Posterior cingulate gyrus (tissue), 11 donors: Measurements from ENCODE around the gene NFASC.

Source experiments
- DNase-seq, 10 donors: peaks; one replicate each; pipeline versions ENCODE4 v3.0.0 to v3.0.0-alpha.2; 2020 to 2021; ENCODE audit warnings: mixed read lengths in 3 of 10
- intact Hi-C: fragments of 100-400 bp; cut with DNase I; formaldehyde crosslinking; loops from one replicate; pipeline ENCODE4 v1.15.1; 2023

Gene NFASC

DNA sequence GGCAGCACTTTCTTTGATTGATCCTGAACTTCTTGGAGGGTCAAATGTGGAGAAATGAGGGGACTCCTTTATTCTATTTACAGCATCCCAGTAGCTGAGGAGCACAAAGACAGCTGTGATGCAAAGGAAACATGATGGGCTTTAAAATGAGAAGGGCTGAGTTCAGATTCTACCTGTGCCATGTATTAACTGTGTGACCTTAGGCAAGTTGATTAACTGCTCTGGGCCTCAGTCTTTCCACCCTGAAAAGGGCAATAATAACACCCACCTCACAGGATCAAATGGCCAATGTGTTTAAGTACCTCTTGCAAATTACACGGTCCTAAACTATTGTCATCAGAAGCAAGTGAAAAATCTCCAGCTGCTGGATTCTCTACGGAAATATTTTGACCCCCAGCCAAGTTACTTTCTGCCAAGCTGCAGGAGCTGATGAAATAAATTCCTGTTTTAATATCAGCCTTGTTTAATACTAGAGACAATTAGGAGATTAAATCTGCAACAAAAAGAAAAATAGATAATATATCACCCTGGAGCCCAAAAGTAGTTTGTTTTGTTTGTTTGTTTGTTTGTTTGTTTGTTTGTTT is 197.9 kb downstream of the NFASC start:
- intact Hi-C loops: no loop called here
- DNase-seq: no peak

GRCh38 chr1:205069371-205070125 is 198.9 kb downstream of the NFASC start:
- DNase-seq: peak in 2 of 10 donors; percentile 64 to 74
- intact Hi-C loops: no loop called here

DNA sequence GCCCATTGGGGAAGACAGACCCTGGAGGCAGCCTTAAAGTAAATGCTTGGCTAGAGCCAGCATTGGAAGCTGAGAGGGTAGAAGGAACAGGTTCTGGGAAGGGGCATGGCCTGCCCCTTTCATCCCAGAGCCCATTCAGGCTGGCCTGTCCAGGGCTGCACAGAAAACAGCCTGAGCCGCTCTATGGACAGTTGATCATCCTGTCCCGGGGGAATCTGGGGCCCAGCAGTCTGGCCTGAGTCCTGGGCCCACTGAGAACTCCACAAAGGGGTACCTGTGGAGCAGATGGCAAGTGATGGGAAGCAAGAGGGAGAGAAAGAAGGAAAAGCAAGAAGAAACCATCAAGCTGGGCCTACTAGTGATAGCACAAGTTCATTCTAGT is 200.4 kb downstream of the NFASC start:
- DNase-seq: peak in 2 of 10 donors; percentile 22 to 67
- intact Hi-C loops: no loop called here

DNA sequence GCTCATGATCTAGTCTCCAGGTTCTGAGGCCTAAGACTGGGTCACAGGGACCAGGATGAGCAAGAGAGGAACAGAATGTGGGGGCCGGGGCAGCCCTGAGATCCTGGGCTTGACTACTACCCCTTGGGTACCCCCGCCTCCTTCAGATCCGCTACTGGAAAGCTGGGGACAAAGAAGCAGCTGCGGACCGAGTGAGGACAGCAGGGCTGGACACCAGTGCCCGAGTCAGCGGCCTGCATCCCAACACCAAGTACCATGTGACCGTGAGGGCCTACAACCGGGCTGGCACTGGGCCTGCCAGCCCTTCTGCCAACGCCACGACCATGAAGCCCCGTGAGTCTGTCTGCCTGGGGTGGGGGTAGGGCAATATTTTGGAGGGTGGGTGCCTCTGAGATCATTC is 201.1 kb downstream of the NFASC start:
- peak in 3 of 10 donors; percentile 67 to 88 (median 75) for DNase-seq
- intact Hi-C loops: no loop called here

DNA sequence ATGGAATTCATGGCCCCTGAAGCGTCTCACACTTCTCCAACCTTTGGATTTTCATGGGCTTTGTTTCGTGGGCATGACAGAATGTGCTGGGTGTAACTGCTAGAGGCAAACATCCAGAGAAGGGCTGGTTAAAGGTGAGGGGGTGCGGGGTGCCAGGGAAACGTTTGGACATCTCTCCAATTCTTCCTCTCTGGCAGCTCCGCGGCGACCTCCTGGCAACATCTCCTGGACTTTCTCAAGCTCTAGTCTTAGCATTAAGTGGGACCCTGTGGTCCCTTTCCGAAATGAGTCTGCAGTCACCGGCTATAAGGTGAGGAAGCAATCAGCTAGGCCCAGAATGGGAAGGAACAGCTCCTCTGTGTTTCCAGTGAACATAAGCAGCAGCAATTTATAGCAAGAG is 201.6 kb downstream of the NFASC start:
- DNase-seq: peak in 1 of 10 donors; percentile 47
- intact Hi-C loops: no loop called here
